ENCODE measurements around the gene RNU6-1.
A peak's percentile ranks its signal among the peaks of the same experiment; 100 is the strongest.

DNA sequence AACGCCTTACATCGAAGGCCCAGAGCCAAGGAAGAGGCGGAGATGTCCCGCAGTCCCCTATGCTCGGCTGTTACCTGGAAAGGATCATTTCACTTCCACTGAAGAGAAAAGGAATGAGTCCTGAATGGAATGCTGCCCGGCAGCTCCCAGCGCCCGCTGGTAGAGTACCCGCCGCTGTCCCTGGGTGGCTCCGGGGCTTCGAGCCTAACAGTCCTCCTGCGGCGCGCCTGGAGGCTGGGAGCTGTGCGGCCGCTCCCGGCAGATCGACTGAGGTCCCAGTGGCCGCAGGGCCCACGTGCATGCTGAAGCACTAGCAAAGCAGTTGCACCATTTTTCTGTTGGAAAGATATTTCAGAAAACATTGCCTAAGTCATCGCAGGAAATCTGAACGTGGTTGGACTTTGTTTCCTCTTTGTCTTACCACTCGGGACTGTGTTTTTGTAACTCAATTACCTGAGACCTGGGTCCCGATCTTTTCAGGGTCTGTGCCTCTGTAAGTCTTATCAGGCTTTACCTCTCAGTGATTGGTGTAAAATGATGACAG is 984 bp downstream of the RNU6-1 start:
- TF ChIP-seq, protein P1, sequence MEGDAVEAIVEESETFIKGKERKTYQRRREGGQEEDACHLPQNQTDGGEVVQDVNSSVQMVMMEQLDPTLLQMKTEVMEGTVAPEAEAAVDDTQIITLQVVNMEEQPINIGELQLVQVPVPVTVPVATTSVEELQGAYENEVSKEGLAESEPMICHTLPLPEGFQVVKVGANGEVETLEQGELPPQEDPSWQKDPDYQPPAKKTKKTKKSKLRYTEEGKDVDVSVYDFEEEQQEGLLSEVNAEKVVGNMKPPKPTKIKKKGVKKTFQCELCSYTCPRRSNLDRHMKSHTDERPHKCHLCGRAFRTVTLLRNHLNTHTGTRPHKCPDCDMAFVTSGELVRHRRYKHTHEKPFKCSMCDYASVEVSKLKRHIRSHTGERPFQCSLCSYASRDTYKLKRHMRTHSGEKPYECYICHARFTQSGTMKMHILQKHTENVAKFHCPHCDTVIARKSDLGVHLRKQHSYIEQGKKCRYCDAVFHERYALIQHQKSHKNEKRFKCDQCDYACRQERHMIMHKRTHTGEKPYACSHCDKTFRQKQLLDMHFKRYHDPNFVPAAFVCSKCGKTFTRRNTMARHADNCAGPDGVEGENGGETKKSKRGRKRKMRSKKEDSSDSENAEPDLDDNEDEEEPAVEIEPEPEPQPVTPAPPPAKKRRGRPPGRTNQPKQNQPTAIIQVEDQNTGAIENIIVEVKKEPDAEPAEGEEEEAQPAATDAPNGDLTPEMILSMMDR (conservative IDR thresholded peaks at IDR 0.05 in 1 of 2, IDR thresholded peaks at IDR 0.05 in 1 of 2; ENCODE audit: low read depth in 1 of 2, low read length in 2 of 2), result peak in 1 of 2 donors; percentile 3
- no peak for TF ChIP-seq EZH2 (IDR thresholded peaks at IDR 0.05; ENCODE audit: low read length, missing control alignments)

All from fibroblast of lung (primary cell).